Islet of Langerhans (tissue), 1 donor: Measurements from ENCODE around the gene TAF11.
A peak's percentile ranks its signal among the peaks of the same experiment; 100 is the strongest.
"Not testable (repeated sequence)": the region's sequence is repeated elsewhere in the genome, so short reads cannot be mapped to it uniquely, and the experiment has no call there.

Experiments used
- FAIRE-seq: peaks from one replicate; lab custom pipeline; 2011; peaks lifted over from hg19 to GRCh38; lab: Jason Lieb, UNC

Gene TAF11

DNA sequence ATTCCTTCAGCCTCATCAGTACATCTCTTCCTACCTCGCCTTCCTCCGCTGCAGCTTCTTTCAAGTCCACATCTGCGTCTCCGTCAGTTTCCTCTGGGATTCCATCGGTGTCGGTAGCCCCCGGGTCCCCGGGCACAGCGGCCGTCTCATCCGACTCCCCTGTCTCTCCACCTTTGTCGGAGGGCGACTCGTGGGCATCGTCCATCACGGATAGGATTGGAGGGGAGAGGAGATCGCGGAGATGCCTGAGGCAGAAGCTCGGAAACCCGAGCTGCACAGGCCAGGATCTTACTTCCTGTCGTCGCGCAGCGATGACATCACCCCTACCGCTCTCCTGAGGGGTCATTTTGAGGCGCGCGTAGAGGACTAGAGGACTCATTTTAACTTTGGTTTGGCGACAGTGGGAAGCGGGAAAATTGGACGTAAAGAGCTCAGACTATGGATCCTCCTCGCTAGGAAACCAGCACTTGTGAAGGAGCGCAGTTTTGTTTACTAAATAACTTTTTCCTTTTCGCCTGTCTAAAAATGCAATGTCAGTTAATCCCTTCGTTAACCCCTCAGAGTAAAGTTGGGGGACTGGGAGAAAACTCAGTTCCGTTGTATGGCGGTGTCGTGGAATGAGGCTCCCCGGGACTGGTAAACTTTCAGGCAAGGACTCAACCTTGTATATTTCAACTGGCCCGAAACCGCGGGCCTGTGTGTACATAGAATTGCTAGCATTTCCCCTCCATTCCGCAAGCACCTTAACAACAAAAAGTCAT is at the start of gene TAF11:
Gene TAF11, minus strand, starts transcription at position 290 of the 761 bp plus-strand sequence. Its CDS starts 85 bp downstream, at position 205.
- FAIRE-seq, result no peak

- FAIRE-seq, result peak; percentile 62
Measured at GRCh38 chr6:34934516-34934915, 46.7 kb upstream of the TAF11 start.

GRCh38 chr6:34932202-34932601 is 44.4 kb upstream of the TAF11 start:
- FAIRE-seq, result not testable (repeated sequence)

- FAIRE-seq, result no peak
Measured at GRCh38 chr6:34930221-34930620, 42.4 kb upstream of the TAF11 start.

GRCh38 chr6:34929241-34929978 is 41.6 kb upstream of the TAF11 start:
- FAIRE-seq, result no peak

DNA sequence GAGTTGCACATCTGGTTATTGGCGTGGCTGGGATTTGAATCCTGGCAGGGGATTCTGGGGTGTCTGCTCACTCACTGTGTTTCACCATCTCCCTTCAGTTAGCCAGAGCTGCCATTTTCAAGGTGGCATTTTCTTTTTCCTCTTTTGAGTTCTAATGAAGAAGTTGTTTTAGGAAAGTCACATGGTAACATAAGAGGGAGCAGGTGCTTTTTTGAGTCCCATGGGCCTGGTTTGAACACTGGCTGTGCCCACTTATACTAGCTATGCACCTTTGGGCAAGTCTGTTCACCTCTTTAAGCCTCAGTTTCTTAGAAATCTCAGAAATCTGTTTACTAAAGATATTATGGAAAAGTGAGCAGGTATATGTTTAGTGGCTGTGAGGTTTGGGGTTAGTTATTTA is 40.9 kb upstream of the TAF11 start:
- no peak for FAIRE-seq

- no peak for FAIRE-seq
Measured at GRCh38 chr6:34928220-34928619, 40.4 kb upstream of the TAF11 start.

DNA sequence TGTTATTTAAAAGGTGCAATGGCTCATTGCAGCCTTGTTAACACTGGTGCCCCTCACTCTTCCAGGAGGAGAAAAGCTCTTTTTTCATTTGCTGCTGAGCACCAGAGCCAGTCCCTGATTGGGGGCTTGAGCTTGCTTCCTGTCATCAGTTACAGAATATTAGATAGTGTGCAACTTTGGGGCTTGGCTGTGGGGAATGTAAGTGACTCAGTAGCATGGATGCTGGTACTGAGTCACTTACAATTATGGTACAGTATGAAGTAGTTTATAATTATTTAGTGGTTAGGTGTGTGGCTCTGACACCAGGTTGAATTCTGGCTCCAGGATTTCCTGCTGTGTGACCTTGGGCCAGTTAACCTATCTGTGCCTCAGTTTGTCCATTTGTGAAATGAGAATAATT is 38.8 kb upstream of the TAF11 start:
- no peak for FAIRE-seq

- FAIRE-seq, result no peak
Measured at GRCh38 chr6:34924831-34925625, 37.2 kb upstream of the TAF11 start.

GRCh38 chr6:34922177-34922663 is 34.4 kb upstream of the TAF11 start:
- FAIRE-seq, result no peak

- no peak for FAIRE-seq
Measured at GRCh38 chr6:34920097-34920496, 32.3 kb upstream of the TAF11 start.

DNA sequence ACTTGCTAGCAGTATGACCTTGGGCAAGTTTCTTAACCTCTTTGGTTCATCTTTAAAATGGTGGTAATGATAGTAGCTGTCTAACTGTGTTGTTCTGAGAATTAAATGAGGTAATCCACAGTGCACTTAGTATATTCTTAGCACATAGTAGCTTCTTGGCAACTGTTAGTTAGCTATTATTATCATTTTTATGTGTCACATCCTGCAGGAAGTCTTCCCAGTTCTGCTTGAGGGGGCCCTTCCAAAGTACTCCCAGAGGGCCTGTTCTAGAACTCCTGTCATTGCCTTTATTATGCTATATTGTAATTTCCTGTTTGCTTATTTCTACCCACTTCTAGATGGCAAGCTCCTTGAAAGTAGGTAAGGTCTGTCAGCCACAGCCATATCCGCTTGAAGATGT is 31.8 kb upstream of the TAF11 start:
- no peak for FAIRE-seq

GRCh38 chr6:34917626-34918285 is 29.9 kb upstream of the TAF11 start:
- FAIRE-seq, result no peak

GRCh38 chr6:34916348-34916967 is 28.6 kb upstream of the TAF11 start:
- no peak for FAIRE-seq

DNA sequence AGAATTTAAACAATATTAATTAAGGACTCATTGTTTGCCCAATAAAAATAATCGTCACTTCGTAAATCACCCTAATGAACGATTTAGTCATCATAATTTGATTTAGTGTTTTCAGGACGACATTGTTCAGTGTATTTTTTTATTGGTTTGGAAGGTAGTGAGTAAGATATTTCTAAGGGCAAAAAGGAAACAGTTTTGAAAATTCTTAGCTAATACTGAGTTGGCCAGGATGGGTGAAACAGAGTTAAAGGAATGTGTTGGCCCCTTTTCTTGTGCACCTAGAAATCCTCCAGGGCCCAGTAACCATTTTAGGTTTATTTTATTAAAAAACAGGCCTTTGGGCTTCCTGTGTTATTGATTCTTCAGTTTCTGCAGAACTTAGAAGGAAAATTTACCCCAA is 26.5 kb upstream of the TAF11 start:
- no peak for FAIRE-seq

DNA sequence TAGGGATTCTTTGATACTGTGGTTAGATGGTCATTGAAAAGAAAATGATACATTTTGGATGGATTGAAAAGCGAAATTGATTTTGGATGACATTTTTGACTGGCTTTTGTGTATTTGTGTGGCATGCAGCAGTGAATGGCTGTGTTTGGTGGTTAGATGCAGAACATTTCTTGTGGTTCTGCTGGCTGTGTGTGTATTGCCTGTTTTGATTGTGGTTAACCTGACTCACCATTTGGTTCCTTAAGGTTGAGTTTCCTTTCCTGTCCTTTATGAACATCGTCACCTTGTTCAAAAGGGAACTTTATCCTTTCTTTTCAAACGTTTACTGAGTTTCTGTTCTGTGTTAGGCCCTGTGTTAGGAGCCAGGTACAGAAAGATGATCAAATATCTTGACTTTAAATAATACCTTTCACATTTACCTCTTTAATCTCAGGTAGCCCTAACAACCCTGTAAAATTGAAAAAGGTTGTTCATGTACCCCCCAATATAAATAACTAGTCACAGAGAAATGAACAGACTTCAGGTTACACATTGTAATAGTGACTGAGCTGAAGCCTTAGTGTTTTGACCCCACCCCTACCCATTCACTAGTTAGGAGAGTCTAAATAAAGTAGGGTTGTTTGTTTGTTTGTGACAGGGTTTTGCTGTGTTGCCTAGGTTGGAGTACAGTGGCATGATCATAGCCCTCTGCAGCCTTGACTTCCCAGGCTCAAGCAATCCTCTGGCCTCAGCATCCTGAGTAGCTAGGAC is 25.0 kb upstream of the TAF11 start:
- no peak for FAIRE-seq

- no peak for FAIRE-seq
Measured at GRCh38 chr6:34911822-34912221, 24.0 kb upstream of the TAF11 start.

DNA sequence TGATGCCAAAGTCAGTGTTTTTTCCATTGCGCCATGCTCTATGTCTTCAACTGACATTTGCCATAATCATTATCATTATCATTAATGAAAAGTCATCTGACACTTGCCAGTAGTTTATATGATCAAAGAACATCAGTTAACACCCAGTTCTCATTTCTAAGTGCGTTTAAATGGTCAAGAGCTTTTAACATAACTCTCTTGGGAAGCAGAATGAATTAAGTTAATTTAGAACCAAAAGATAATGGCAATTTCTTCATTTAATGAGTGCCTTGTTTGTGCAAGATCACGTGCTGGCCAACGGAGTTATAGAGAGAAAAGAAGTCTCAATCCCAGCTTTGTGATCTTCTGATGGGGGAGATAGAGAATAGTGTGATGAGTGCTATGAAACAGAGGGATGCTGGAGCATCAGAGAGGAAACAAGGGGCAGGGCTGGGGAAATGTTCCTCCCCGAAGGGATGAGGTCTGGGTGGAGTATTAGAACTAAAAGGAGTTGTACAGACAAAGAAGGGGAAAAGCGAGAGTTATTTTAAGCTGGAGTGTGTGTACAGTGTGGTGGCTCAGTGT is 21.6 kb upstream of the TAF11 start:
- no peak for FAIRE-seq

DNA sequence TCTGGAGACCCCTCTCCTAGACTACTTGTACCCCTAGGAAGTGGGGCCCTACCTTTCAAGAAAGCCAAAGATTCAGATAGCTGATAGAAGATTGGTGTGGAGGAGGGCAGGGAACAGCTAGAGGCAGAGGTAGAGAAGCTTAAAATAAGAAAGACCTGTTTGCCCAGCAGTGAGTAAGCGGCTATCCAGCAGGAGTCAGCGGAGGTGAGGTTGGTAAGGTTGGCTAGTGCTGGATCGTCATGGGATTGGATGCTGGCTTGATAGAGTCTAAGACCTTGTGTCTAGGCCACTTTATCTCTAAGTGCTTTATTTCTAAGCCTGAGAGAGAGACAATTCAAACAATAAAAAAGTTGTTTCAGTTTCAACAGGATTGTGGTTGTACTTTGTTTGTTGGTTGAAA is 20.4 kb upstream of the TAF11 start:
- FAIRE-seq, result no peak

DNA sequence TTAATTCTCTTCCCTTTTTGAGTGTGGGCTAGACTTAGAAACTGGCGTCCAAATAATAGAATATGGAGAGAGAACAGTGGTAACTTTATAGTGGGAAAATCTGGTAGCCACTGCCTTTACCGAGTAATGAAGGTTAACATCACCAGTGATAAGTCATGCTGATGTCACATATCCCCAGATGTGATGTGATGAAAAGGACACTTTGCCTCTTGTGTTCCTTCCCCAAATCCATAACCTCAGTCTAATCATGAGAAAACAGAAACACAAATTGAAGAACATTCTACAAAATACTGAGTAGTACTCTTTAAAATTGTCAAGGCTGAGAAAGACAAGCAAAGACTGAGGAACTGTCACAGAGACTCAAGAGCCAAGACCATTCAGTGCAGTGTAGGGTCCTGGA is 19.0 kb upstream of the TAF11 start:
- FAIRE-seq, result no peak
